ENCODE data around the gene CYP2C18.
"Not testable (repeated sequence)": the region's sequence is repeated elsewhere in the genome, so short reads cannot be mapped to it uniquely, and the experiment has no call there.

Gene CYP2C18

GRCh38 chr10:94747137-94747536, 63.6 kb downstream of the CYP2C18 start:
- DNase-seq (ENCODE audit: low read depth) = no peak

GRCh38 chr10:94747838-94748237, 64.3 kb downstream of the CYP2C18 start:
- DNase-seq (ENCODE audit: low read depth) = no peak

GRCh38 chr10:94757916-94758315, 74.4 kb downstream of the CYP2C18 start:
- no peak for DNase-seq (ENCODE audit: low read depth)

GRCh38 chr10:94760586-94761178, 77.2 kb downstream of the CYP2C18 start:
- no peak for DNase-seq (ENCODE audit: low read depth)

GRCh38 chr10:94762393-94762792, 78.9 kb downstream of the CYP2C18 start, which contains the start of gene CYP2C19:
TSS of gene CYP2C19 (plus strand) at chr10:94762681. CDS start at chr10:94762706, 25 bp downstream.
- DNase-seq (ENCODE audit: low read depth) = no peak

- DNase-seq (ENCODE audit: low read depth) = not testable (repeated sequence)
Measured at GRCh38 chr10:94775425-94775824, 91.9 kb downstream of the CYP2C18 start.

GRCh38 chr10:94777886-94778458, 94.4 kb downstream of the CYP2C18 start:
- no peak for DNase-seq (ENCODE audit: low read depth)

- DNase-seq (ENCODE audit: low read depth) = no peak
Measured at GRCh38 chr10:94780844-94781243, 97.3 kb downstream of the CYP2C18 start.

- no peak for DNase-seq (ENCODE audit: low read depth)
Measured at GRCh38 chr10:94784256-94784655, 100.7 kb downstream of the CYP2C18 start.

GRCh38 chr10:94785211-94785610, 101.7 kb downstream of the CYP2C18 start:
- no peak for DNase-seq (ENCODE audit: low read depth)

All from non-pigmented ciliary epithelial cell (primary cell).